Measurements from ENCODE around the gene DHRS4L2.
"Not testable (repeated sequence)": the region's sequence is repeated elsewhere in the genome, so short reads cannot be mapped to it uniquely, and the experiment has no call there.

DNA sequence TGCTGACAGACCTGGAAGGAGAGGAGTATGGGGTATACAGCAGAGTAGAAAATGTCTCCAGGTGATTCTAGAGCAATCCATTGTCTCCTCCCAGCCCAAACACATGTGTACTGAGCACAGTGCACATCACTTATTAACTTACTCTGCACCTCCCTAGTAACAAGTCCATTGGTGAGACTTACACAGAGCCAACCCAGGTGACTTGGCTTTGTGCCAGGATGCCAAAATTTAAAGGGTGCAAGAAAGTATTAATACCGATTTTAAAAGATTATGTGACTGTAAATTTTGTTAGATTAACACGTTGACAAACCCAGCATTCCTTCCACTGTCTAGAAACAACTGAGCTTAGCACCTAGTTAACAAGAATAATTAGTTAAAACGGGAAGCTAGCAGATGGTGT is 4.3 kb downstream of the DHRS4L2 start:
- TF ChIP-seq CTCF (optimal IDR thresholded peaks at IDR 0.05 in 1 of 3, IDR thresholded peaks at IDR 0.05 in 1 of 3, conservative IDR thresholded peaks at IDR 0.05 in 1 of 3; ENCODE audit: extremely low read depth in 1 of 3, insufficient read depth in 2 of 3, low read length in 3 of 3); EZH2 (IDR thresholded peaks at IDR 0.05; ENCODE audit: low read length): not testable (repeated sequence)

All from keratinocyte (primary cell).